NCI-H187 (cell line): ENCODE results near the gene PXYLP1.

ENCODE experiments used
- DNase-seq, 2 experiments: peaks; one replicate each; lab custom pipeline; 2025; lab: John Stamatoyannopoulos, UW

PXYLP1 gene

DNA sequence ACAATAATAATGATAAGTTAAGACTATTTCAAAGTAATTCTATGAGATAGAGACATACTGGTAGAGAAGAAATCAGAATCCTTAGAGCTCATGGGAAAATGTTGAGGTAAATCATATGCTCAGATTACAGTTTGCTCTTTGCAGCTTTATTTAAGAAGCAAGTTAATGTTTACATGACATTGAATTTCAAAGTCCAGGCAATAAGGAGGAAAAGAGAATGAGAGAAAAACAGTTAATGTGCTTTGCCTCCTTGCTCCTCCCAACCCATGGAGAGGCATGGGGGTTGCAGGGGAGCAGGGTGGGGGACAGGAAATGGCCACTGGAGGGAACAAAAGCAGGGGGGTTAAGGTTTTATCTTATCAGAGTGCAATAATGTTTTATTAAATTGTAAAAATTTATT is 94.5 kb downstream of the PXYLP1 start:
- no peak for DNase-seq

DNA sequence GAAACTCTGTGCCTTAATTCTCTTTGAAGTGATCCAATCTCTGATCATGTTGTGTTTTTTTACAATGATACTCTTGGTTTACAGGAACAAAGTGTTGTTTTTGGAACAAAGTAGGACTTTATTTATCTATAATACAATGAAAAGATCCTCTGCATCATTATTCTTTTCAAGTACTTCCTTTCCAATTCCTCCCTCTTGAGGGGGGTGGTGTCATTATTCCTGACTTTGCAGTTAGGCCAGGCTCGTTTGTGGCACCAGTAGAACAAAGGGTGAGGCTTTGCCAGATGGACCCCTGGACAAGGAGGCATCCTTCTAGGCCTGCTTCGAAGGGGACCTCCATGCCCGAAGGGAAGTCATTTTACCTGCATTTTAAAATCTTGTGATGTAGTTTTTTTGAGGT is 95.0 kb downstream of the PXYLP1 start:
- no peak for DNase-seq

DNA sequence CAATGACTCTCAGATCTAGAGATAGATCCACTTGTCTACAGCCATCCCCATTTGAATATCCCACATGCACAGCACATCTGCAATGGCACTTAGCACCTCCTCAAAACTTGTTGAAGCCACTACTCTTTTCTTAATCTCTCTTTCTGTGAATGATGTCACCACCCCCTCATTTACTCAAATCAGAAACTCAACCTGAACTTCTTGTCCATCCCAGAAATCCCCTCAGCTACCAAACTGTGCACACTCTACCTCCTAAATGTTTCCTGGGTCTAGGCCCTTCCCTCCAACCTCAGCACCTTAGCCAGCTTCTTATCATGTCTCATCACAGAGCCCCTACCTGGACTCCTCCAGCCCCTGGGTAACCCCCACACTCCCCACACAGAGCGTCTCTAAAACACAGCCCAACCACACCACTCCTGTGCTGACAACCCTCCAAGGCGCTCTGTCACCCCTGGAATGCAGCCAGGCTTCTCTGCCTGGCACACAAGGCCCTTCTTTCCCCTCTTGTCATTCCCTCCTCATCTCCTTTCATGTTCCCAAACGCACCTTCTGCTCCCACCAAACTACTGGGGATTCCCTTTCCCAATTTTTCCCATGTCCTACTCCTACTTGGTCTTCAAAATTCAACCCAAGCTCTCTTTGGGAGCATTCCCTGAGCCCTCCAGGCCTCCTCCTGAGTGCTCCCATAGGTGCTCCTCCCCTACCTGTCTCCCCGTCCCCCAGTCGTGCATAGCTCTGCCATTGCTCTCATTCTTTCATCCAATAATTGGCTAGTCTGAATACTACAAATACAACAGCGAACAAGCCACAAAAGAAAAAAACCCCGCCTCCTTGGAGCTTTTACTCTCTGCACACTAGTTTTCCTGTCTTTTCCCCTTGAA is 96.9 kb downstream of the PXYLP1 start:
- DNase-seq, result no peak

GRCh38 chr3:141330235-141330634 is 98.6 kb downstream of the PXYLP1 start:
- no peak for DNase-seq

DNA sequence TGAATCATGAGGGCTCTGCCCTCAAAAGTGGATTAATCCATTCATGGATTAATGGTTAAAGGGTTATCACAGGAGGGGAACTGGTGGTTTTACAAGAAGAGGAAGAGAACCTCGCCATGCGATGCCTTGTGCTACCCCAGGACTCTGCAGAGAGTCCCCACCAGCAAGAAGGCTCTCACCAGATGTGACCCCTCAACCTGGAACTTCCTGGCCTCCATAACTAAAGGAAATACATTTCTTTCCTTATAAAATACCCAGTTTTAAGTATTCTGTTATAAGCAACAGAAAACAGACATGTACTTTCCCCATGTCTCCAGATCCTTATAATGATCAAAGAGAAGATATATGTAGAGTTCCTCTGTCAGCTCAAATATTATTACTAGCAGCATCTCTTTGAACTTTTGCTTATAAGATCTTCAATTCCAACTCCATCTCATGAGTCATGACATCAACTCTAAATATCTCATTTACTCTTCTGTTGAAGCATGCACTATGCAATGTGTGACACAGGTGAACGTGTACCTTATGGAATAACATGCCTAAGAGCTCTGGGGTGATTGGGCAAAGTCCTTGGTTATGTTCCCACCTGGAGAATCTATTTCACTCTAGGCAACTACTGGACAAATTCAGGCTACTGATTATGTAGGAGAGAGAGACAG is 99.2 kb downstream of the PXYLP1 start:
- DNase-seq, result no peak

DNA sequence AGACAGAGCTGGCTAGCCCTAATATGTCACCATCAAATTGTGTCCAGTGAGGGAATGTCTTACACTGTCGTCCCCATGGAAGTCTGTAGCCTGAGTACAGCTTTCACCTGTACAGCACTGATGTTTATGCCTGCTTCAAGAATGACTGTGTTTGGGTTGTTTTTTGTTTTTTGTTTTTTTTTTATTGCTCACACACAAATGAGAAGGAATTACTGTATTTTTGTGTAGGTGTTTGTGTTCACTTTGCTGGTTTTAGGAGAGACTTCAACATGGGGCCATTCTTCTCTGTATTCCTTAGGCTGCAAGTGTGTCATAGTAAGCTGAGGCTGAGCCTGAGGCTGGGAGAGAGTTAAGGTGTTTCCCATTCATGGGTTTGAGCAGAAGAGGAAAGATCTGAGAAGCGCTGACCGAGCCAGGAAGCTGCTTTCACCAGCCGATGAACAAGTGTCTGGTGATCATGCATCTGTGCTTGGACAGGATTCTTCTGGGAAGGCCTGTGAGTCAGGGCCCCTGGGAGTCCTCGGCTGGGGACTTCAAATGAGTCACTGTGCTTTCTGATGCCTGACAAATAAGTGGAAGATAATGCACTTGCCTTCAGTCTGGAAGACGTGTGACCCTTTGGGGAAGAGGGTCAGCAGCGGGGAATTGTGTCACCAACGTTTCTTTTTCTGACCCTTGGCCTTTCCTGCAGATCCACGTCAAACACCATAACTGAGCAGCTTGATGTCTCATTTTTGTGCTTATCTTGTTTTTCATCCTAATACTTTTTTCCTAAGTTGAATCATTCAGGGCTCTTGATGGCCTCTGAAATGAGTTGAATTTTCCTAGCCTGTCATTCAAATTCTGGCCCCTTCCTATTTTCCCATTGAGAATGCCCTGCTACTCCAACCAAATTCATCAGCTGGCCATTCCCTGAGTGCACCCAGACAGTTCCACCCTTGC is 100.0 kb downstream of the PXYLP1 start:
- no peak for DNase-seq

DNA sequence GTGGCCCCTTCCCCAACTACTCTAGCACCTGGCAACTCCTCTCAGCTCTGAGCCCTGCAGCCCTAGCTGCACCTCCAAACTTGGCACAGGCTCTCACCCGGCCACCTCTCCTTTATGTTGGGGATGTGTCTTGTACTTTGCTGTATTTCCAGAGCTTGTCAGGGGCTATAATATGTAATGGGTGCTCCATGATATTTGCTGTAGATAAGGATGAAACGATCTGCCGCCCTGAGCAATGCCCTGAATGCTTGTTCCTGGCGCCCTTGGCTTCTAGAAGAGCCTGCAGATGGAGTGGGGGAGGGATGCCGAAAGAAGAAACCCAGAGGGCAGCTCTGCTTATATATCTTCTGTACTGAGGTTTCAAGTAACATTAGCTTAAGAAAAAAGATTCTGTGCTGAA is 100.8 kb downstream of the PXYLP1 start:
- DNase-seq, result no peak

GRCh38 chr3:141333836-141334626 is 102.4 kb downstream of the PXYLP1 start:
- DNase-seq, result no peak

GRCh38 chr3:141334627-141335250 is 103.1 kb downstream of the PXYLP1 start:
- DNase-seq, result no peak

- DNase-seq, result no peak
These were observed 104.0 kb downstream of the PXYLP1 start for GRCh38 chr3:141335531-141336061.

DNA sequence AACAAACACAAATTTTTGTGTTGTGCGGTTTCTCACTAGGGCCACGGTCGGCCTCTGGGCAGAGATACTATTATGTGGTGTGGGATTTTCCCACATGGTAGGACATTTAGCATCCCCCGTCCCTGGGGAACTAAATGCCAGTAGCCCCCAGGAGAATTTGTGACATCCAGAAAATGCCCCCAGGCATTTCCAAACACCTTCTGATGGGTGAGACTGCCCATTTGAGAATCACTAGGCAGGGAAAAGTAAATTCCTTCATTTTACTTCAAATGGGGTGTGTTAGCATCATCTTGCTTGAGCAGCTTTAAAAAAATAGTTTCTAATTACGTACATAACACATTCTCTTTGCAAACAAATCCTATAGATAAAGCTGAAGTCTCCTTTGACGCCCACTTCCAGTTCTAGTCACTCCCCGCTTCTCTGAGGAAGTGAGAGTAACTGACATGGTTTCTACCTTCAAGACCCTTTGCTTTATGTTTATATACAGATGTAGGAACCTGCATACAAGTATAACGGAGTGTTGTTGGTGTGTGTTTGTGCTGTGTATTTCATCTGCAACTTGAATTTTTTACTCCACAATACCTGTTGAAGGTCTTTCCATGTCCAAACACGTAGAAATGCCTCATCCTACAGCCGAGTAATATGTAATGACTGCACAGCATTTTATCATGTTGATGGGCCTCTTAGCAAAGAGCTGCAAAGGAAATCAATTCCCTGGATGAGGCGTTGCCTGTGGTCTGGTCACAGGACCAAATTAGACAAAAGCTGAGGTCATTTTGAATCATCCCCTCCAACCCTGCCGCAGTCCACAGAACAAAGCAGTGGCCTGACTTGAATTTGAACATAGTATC is 105.3 kb downstream of the PXYLP1 start:
- DNase-seq, result no peak

DNA sequence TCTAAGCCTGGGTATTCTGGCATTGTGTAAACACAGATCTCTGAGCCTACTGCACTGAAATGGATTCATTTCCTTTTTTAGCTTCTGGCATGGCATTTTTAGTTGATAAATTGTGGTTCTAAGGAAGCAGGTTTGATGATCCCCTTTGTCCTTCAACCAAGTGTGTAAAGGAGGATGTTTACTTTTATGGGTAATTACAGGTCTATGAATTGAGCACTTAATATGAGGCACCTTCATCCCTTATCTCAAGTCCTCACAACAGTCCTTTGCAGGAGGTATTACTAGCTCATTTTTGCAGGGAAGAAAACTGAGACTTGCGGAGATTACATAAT is 105.9 kb downstream of the PXYLP1 start:
- DNase-seq, result no peak

DNA sequence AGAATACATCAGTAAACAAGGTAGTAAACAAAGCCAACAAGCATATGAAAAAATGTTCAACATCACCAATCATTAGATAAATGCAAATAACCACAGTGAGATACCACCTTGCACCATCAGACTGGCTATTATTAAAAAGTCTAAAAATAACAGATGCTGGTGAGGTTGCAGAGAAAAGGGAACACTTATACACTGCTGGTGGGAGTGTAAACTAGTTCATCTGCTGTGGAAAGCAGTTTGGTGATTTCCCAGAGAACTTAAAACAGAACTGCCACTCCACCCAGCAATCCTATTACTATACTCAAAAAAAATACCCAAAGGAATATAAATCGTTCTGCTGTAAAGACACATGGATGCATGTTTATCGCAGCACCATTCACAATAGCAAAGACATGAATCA is 106.4 kb downstream of the PXYLP1 start:
- no peak for DNase-seq

DNA sequence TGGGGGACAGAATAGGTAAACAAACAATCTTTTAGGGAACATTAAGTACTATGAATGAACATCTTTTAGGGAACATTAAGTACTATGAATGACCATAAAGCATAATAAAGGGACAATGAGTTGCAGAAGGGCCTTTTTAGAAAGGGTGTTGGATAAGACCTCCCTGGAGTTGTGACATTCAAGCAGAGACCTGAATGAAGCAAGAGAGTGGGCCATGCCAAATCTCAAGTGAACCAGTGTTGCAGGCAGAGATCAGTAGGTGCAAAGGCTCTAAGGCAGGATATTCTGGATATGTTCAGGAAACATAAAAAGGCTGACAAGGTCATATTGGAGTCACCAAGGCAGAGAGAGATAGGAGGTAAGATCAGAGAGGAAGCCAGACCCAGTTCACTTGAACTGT is 107.3 kb downstream of the PXYLP1 start:
- DNase-seq, result no peak

DNA sequence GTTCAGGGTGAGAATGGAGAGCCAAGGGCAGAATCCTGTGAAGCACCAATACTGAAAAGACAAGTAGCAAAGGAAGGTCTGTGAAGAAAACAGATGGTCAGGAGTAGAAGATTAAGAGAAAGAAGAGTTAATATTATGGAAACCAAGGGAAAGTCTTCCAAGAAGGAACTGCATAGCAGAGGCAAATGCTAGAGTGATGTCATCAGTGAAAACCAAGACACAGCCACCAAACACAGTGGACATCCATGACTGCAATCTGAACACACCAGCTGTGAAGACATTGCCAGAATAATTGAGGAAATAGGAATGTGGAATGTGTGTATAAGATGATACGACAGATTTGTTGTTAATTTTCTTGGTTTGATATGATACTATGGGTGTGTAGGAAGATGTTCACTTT is 109.9 kb downstream of the PXYLP1 start:
- DNase-seq, result no peak

- no peak for DNase-seq
These were observed 110.8 kb downstream of the PXYLP1 start for GRCh38 chr3:141342386-141342785.

DNA sequence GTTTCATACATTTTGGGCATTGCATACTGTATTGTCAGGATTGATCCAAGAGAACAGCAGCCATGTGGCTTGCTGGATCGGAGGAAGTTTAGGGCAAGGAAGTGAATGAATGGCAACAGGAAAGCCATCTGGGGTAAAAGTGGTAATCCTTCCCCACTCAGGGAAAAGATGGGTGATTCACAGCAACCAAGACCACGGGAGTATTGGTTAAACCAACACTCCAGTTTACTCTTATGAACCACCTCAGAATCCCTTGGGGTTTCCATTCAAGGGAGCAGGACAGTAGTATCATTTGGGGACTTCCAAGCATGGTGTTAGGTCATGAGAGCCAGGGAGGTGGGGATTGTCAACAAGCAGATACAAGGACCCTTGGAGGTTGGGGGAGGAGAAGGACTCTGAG is 111.5 kb downstream of the PXYLP1 start:
- DNase-seq, result no peak

- DNase-seq, result no peak
These were observed 112.2 kb downstream of the PXYLP1 start for GRCh38 chr3:141343865-141344271.
